HG03039 (cell line): ENCODE measurements around the gene GRAMD4.

Experiments used
- ATAC-seq: cut with Tn5 transposase; IDR thresholded peaks from one replicate; pipeline ENCODE4 v1.9.1; 2021; ENCODE audit warnings: mild to moderate bottlenecking, moderate library complexity; ENCODE audit not compliant: unreplicated experiment

GRAMD4 gene

DNA sequence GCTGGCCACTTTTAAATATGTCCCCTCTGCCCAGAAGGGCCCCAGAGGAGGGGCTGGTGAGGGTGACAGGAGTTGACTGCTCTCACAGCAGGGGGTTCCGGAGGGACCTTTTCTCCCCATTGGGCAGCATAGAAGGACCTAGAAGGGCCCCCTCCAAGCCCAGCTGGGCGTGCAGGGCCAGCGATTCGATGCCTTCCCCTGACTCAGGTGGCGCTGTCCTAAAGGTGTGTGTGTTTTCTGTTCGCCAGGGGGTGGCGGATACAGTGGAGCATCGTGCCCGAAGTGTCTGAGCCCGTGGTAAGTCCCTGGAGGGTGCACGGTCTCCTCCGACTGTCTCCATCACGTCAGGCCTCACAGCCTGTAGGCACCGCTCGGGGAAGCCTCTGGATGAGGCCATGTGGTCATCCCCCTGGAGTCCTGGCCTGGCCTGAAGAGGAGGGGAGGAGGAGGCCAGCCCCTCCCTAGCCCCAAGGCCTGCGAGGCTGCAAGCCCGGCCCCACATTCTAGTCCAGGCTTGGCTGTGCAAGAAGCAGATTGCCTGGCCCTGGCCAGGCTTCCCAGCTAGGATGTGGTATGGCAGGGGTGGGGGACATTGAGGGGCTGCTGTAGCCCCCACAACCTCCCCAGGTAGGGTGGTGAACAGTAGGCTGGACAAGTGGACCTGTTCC is 46.5 kb downstream of the GRAMD4 start:
- no peak for ATAC-seq

DNA sequence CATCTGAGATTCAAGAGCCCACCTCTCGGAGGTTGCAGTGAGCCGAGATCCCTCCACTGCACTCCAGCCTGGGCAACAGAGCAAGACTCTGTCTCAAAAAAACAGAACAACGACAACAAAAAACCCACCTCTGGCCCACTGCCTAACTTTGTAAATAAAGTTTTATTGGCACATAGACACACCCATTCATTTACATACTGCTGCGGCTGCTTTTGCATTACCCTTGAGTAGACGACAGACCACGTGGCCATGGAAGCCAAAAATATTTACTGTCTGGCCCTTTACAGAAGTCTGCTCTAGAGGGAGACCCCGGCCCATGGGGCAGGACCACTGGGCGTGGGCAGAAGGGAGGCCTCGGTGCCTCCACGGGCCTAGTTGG is 47.0 kb downstream of the GRAMD4 start:
- ATAC-seq, result no peak

DNA sequence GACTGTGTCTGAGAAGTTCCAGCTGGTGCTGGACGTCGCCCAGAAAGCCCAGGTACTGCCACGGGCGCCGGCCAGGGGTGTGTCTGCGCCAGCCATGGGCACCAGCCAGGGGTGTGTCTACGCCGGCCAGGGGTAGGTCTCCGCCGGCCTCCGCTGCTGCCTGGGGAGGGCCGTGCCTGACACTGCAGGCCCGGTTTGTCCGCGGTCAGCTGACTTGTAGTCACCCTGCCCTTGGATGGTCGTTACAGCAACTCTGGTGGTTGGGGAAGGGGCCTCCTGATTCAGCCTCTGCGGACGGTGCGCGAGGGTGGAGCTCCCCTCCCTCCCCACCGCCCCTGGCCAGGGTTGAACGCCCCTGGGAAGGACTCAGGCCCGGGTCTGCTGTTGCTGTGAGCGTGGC is 47.9 kb downstream of the GRAMD4 start:
- ATAC-seq, result no peak

DNA sequence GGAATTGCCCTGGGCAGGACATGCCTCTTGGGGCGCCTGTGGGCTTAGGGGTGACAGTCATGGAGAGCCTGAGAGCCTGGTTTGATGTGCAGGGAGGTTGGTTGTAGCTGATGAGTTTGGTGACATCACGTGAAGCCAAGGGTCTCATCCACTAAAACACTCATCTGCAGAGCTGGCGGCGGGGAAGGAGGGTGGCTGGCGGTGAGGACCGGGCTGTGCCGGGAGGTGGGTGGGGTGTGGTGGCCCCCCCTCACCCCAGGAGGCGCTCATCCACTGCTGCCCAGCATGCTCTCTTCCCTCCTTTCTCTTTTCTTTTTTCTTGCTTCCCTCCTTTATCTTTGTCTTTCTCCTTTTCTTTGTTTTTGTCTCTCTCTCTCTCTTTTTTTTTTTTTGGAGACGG is 49.0 kb downstream of the GRAMD4 start:
- ATAC-seq, result no peak

DNA sequence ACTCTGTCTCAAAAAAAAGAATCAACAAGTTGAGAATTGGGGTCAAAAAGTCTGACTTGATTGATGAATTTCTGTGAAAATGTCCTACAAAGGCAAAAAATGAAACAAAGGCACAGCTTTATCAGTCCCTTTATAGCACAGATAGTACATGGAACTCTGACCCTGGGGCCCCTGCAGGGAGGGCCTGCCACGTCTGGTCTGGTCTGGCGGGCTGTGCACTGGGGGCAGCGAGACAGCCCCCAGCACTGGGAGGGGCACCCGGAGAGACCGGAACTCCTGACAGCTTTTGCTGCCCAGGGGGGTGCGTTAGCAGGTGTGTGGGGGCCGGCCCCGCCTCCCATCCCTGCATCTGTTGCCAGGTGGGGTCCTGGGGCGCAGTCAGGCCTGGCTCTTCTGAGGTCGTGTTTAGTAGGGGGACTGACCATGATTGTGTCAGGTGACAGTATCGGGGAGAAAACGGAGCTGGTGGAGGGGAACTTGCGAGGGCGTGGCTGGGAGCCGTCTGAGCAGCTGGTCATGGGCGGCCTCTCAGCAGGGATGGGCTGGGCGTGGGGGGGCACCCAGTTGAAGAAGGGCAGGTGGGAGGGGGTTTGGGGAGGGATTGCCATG is 51.7 kb downstream of the GRAMD4 start:
- ATAC-seq, result no peak

DNA sequence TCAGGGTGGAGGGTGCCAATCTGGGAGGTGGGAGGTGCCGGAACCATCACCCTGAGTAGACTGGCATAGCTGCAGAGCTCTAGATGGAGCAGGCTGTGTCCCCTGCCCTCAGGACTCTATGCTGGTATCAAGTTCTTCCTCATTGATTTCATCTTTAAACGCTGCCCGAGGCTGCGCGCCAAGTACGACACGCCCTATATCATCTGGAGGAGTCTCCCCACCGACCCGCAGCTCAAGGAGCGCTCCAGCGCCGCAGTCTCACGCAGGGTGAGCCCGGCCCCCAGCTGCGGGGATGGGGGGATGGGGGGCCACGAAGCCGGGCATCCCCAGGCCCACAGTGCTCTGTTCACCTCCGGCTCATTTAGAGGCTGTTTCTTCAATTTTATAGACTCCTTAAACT is 52.5 kb downstream of the GRAMD4 start:
- no peak for ATAC-seq

DNA sequence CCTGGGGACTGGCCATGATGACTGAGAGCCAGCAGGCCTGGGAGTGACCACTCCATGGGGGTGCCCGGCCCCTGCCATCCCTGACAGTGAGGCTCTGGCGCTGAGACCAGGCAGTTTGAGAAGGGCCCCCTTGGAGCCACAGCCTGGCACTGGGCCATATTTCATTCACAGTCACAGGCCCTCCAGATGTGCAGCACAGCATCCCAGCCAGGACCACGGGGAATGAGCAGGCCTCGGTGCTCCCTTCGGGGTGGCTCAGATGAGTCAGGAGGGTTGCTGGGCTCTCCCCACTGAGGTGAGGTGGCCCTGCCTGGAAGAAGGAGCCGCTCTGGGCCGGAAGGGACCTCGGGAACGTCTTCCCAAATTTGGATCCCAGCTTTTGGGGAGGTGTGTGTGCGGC is 53.0 kb downstream of the GRAMD4 start:
- ATAC-seq, result no peak

DNA sequence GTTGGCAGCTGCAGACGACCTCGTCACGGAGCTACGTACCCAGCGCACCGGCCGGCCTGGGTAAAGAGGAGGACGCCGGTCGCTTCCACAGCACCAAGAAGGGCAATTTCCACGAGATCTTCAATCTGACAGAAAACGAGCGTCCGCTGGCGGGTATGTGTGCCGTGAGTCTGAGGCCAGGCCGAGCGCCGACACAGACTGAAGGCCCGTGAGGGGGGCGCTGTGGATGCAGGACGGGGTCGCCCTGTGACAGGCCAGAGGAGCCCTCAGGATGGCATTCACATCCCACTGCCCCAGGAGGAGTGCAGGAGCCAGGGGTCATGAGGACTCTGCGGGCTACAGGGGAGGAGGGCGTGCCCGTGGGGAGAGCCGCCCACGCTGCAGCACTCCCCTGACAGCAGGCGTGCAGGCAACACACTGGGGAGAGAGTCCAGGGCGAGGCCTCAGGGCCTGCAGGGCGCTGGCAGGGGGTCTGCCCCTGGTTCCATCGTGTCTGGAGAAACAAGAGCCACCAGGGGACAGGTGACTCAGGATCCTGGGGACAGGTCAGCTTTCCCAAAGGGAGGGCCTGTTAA is 53.6 kb downstream of the GRAMD4 start:
- ATAC-seq, result no peak

DNA sequence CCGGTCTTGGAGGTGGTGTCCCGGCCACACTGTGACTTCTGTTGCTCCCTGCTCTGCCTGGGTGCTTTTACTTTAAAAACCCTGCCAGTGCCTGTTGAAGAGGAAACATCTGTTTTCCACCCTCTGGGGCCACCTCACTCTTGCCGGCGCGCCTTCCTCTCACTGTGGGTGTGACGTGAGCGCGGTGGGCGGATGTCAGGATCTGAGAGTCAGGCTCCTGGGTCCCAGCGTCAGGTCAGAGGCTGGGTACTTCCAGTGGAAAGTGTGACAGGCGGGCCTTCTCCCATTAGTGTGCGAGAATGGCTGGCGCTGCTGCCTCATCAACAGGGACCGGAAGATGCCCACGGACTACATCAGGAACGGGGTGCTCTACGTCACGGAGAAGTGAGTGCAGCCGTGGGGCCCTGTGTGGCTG is 54.2 kb downstream of the GRAMD4 start:
- ATAC-seq, result no peak

DNA sequence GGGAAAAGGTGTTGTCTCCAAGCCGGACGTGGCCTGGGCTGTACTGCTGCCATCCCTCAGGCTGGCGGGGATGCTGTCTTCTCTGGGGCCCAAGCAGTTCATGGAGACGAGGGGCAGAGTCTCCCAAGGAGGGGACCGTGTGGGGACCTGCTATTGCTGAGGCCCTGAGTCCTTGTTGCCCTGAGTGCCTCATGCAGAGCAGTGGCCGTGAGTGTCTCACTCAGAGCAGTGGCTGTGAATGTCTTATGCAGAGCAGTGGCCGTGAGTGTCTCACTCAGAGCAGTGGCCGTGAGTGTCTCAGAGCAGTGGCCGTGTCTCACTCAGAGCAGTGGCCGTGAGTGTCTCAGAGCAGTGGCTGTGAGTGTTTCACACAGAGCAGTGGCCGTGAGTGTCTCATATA is 54.7 kb downstream of the GRAMD4 start:
- ATAC-seq, result no peak

DNA sequence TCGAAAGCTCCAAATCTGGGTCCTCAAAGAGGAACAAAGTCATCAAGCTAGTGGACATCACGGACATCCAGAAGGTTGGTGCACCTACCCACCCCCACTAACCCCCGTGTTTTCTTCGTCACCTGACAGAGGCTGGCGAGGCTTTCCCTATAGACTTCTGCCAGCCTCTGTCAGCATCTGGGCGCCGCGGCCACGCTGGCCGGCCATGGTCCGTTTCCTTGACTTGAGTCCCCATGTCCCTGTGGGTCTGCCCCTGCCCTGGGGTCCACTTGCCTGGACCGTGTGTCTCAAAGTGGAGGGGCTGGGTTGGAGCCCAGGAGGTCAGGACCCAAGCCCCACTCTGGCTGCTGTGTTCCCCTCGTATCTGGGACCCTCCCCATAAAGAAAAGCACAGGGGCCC is 55.3 kb downstream of the GRAMD4 start:
- no peak for ATAC-seq

DNA sequence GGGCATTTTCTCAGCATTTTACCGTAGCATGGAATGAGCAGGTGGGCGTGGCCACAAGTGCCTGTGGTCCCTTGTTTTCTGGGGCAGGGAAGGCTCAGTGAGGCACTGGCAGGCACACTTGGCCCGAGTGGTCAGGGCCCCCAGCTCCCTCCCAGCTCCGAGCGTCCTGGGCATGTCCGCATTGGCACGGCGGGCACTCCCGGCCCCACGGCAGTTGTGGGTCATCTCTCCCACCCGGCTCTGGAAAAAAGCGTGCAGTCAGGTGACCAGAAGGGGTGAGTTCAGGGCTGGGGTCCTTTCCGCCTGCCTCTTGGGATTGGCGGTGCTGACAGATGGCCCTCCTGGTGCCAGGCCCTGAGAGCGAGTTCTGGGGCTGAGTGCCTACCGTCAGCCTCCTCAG is 55.8 kb downstream of the GRAMD4 start:
- ATAC-seq, result no peak

DNA sequence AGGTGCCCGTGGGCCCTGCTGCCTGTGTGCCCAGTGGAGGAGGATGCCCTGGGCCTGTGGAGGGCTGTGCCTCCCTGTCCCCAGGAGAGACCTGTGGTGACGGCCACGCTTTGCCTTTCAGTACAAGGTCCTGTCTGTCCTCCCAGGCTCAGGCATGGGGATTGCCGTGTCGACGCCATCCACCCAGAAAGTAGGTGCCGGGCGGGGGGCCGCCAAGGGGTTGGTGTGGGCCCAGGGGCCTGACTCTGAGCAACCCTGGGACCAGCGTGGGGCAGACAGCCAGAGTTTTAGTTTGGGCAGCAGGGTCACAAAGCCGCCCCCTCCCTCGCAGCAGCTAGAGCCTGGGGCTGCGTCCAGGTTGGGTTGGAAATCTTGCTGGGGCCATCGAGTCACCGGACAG is 56.3 kb downstream of the GRAMD4 start:
- ATAC-seq, result no peak

DNA sequence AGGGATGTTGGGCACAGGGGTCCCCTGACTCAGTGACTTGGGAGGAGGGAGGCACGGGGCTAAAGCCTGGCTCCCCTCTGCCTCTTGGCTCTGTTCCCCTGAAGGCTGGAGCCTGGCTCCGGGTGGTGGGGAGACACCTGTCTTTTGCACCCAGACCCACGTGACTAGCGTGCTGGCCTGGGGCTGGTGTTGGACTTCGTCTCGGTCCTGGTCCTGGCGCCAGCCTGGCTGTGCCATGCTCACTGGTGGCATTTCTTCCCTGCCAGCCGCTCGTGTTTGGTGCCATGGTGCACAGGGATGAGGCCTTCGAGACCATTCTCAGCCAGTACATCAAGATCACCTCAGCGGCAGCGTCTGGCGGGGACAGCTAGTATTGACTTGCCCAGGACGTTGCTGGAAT is 56.7 kb downstream of the GRAMD4 start:
- no peak for ATAC-seq

DNA sequence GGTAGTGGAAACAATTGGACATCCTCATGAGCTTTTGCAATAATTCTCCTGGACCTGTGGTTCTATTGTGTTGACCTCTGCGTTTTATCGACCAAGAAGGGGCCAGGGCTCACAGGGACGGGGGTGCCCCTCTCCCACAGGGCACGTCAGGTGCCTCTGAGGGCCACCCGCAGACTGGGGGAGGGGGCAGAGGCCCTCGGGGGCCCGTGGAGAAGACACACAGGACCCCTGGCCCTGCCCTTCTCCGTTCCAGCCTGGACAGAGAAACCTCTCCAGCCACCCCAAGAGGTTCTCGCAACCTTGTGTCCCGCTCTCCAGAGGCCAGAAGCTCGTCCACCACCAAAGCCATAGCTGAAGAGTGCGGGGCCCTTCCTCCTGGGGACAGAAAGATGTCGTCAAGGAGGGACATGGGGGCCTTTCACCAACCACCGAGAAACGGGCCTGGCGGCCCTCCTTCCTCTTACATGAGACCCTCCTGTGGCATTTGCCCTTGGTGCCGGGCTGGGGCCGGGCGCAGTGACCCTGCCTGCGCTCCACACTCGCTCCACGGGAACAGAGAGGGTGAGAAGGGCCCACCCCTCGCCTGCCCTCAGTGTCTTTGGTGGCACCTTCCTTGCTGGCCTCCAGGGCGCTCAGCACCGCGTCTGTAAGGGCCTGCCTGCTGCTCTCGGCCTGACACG is 57.3 kb downstream of the GRAMD4 start:
- ATAC-seq, result no peak

DNA sequence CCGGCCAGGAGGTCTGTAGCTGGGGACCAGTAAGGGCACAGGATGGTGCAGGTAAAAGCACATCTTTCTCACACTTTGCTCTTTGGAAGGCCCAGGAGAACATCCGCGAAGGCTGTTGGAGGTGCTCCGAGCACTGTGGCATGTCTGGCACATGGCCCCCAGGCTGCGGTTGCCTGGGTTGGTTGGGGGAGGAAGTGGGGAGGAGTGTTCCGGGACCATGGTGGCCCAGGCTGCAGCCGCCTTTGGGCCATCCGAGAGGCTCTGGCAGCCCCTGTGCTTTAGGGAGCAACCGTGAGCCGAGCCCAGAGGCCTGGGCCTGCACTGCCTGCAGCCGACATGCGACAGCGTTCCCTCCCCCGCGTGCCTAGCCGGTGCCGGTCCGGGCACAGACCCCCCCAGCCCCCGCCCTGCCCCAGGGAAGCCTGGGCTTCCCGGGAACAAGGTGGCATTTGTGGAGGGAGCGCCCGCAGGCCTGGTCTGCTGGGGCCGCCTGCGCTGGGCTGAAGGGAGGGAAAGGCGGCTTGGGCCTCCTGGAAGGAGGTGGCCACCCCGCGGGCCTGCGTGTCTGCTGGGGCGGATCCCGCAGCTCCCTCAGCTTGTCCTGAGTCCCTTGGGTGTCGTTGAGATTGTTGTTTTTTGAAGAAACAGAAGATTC is 57.9 kb downstream of the GRAMD4 start:
- no peak for ATAC-seq

DNA sequence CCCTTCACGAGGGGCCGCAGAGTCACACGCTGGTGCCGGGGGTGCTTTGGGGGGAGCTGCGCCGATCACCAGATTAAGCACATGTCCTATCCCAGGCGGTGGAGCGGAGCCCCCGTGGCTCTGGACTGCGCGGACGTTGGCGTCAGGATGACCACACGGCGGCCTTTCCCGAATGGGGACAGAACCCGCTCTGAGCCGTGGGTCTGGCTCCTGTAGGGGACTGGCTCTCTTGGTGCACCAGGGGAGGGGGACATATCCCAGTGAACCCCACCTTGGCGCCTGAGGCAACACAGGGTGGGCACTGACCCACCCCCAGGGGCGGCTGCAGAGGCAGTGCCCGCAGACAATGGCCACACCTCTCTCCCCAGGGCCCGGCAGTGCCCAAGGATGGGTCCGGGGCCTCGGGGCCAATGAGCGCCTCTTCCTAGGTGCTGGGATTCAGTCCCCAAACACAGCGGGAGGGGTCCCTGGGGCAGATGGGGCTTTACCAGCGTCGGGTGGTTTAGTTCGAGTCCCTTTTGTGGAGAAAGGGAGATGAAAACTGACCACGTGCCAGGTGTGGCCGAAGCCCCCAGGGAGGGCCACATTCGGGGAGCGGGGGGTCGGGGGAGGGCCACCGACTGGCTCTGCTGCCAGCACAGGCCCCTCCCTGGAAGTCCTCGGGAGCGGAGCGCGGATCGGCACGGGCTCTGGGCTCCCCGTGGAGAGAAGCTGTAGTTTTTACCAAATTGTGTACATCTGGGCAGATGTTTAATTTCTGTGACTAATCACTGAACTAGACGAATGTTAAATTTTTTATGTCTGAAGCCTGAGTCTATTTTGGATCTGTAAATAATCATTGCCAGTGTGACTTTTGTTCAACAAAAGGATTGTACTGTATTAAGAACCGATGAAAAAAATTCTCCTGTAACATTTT is 58.9 kb downstream of the GRAMD4 start:
- ATAC-seq, result no peak

DNA sequence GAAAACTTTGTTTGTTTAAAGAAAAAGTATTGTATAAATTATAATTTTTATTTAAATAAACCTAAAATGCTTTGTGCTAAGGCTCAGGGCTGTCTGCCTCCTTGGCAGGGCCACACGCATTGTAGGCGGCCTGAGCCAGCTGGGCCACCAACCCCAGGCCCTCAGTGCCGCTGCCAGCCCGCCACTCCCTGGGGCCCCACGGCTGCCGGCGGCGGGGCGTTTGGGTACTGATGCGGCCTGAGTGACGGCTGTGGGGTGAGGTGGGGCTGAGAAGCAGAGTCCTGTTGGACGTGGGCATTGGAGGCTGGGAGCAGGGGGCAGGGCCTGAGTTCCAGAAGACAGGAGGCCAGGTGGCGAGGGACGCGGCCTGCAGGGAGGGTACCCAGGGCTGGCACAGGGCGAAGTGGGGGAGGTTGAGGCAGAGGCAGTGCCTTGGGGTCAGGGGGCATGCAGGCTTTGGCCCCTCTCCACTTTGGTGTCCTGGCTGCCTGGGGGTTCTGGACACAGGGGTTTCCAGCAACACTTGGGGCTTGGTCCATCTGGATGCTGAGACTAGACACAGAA is 59.6 kb downstream of the GRAMD4 start:
- ATAC-seq, result no peak

DNA sequence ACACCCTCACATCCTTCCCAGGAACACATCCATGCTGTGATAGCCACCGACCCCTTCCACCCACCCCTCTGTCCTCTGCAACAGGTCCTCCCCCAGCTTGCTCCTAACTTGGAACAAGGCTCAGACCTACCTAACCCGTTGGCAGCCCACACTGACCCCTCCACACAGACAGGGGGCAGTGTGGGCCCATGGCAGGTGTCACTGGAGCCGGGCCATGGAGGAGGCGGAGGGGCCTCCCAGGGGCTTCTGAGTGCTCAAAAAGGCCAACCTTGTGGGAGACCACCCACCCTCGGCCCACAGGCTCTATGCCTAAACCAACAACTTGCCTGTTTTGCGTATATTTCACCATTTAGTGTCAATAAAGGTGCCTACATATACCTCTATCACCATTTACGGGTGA is 60.8 kb downstream of the GRAMD4 start:
- no peak for ATAC-seq

DNA sequence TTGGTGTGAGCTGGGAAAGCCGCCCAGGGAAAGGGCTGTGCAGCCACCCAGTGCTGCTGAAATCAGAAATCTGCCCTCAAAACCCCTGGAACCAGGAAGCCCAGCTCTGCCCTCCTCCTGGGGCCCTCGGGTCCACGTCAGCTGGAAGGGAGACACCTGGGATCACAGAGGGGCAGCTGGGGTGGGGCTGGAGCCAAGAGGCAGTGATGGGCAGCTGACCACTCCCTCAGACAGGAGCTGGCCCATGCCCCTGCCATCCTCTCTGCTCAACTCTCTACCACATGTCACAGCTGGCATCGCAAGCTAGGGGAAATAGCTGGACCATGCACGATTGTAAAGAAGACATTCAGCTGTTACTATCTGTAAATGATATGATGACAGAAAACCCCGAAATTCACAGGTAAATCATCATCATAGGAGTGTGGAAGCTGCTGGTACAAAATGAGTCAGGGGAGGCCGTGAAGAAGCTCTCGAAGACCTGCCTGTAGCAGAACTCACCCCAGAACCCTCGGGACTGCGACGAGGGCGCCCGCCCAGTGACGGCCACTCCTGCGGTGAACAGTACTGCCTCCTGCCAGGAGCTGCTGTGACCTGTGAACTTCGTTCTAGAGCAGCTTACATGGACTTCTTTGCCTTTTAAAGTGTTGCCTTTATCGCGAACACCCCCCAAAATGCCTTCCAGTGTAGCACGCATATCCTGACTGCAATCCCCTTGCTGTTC is 62.0 kb downstream of the GRAMD4 start:
- ATAC-seq, result no peak
